Heart left ventricle (tissue), 16 donors: ENCODE data around the gene ZDHHC16. TPM values are rescaled to one million over a fixed set of nuclear protein-coding genes. Genes with fewer than 3 reads are reported as not detected.
A peak's percentile ranks its signal among the peaks of the same experiment; 100 is the strongest.

ENCODE experiments used
- ATAC-seq, 4 donors: fragments of 200-7000 bp; cut with Tn5 transposase; one replicate each; pipeline ENCODE4 v1.9.1; 2020 to 2022; ENCODE audit warnings: moderate library complexity in 4 of 4, mild to moderate bottlenecking in 3 of 4, moderate number of reproducible peaks in 1 of 4
- DNase-seq, 5 donors: peaks; one replicate each; pipeline ENCODE4 v3.0.0-alpha.2; 2020
- H3K27ac ChIP-seq, 12 donors: fragments of 200-600 bp; sonication (generic) in 4 of 12; one replicate each; pipeline versions ENCODE4 v1.5.0 to v1.8.0; 2016 to 2022; ENCODE audit warnings: mild to moderate bottlenecking in 2 of 12
- H3K27me3 ChIP-seq, 9 donors: fragments of 200-600 bp; sonication (generic) in 2 of 9; one replicate each; pipeline versions ENCODE4 v1.5.1 to v1.8.0; 2016 to 2022; ENCODE audit warnings: mild to moderate bottlenecking in 3 of 9
- H3K36me3 ChIP-seq, 9 donors: fragments of 200-600 bp; sonication (generic) in 2 of 9; one replicate each; pipeline versions ENCODE4 v1.5.0 to v1.8.0; 2018 to 2022; ENCODE audit warnings: mild to moderate bottlenecking in 2 of 9
- H3K4me1 ChIP-seq, 12 donors: fragments of 200-600 bp; sonication (generic) in 4 of 12; one replicate each; pipeline versions ENCODE4 v1.5.0 to v1.8.0; 2016 to 2022; ENCODE audit warnings: mild to moderate bottlenecking in 3 of 12
- H3K4me3 ChIP-seq, 12 donors: fragments of 200-600 bp; sonication (generic) in 4 of 12; one replicate each; pipeline versions ENCODE4 v1.5.0 to v1.8.0; 2017 to 2022; ENCODE audit warnings: mild to moderate bottlenecking in 9 of 12, moderate library complexity in 4 of 12
- H3K9me3 ChIP-seq, 12 donors: fragments of 200-600 bp; sonication (generic) in 4 of 12; one replicate each; pipeline versions ENCODE4 v1.5.0 to v1.8.0; 2016 to 2022; ENCODE audit warnings: mild to moderate bottlenecking in 1 of 12
- POLR2A ChIP-seq, 2 donors: fragments of 450-650 bp; IDR thresholded peaks; one replicate each; pipeline ENCODE4 v1.6.1; 2017; ENCODE audit warnings: antibody characterized with exemption in 2 of 2, mild to moderate bottlenecking in 2 of 2, moderate library complexity in 2 of 2
- WGBS, 4 donors: extraction: QIAGEN DNeasy Blood & Tissue Kit in 2 of 4; methylation state at CpG; one replicate each; pipeline versions ENCODE4 v1.1.5 to v1.1.7; 2013 to 2018; 5-methylcytosine and 5-hydroxymethylcytosine counted together
- intact Hi-C, 10 donors: fragments of 100-400 bp; cut with DNase I; formaldehyde crosslinking; loops; one replicate each; pipeline versions ENCODE4 v1.11.1 to v1.14.2; 2022
- polyA plus RNA-seq, 2 donors: library from polyadenylated mRNA; stranded (reverse); fragments of 200-250 nt; gene quantifications; one replicate each; pipeline ENCODE4 v1.2.3, GENCODE V29; 2013
- total RNA-seq, 9 donors: library from RNA; depleted of rRNA in 2 of 9; stranded (reverse); fragments of >200 nt in 2 of 9; fragmentation: NEBNext Ultra II Directional in 3 of 9; extraction: Animal tissue kit (Norgen Biotek cat#: 25700) in 3 of 9; gene quantifications; one replicate each; pipeline versions ENCODE4 v1.1.0 to v1.2.4, GENCODE V29; 2016 to 2023
- TF ChIP-seq, protein P1 (sequence below), 12 donors: fragments of 200-600 bp; sonication (generic) in 4 of 12; IDR thresholded peaks; one replicate each; pipeline versions ENCODE4 v1.5.0 to v1.8.0; 2018 to 2022; ENCODE audit warnings: antibody characterized with exemption in 12 of 12, mild to moderate bottlenecking in 5 of 12
- donor health status: ischemic (EF 13 %, LVEDD 7.1; RV severe dilation, severe dysfunction).
- donor health status: healthy with polysubstance abuse.
- donor health status: DM: no; HTN: yes; CAD: no.
- donor health status: DM: no; HTN: no; CAD: no.
- donor health status: ischemic (EF 25% LVEDD 6.9; RV normal size, moderate dysfunction).
- donor health status: ischemic (EF 25% LVEDD 5.7; RV mildly dilated, moderate dysfunction).
- donor health status: healthy.
- donor health status: DM: yes; HTN: yes; CAD: no.
- donor health status: ischemic (EF 35%, LVEDD 5.7; RV mildly dilated, moderate dysfunction).
- donor health status: nonischemic (EF 11% LVEDD 7.7; RV severe dilation, severe dysfunction).
- donor health status: DM: yes; HTN: yes; CAD: no.
- donor health status: PGD.
- donor health status: ischemic (EF 29% LVEDD 5.4; RV normal size, mild dysfunction).
- donor health status: nonischemic (EF 23%, LVEDD 6.1; RV moderate dilation, normal function).

ZDHHC16 gene
- total and polyA plus RNA-seq, 11 donors: 16.2 to 59.5 (median 25.2) TPM

DNA sequence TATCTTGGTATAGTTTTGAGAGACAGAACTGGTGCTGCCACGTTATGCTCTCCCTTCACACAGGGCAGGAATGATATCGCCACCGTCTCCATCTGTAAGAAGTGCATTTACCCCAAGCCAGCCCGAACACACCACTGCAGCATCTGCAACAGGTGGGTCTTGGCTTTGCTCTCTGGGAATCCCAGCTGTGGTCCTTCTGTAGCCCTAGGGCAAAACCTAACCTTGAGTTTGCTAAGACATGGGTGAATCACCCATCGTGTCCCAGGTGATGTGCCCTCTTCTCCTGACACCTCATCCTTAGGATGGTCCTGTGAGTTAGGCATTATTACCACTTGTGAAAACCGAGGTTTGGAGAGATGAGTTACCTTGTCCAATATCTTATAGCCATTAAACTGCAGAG lies 6.4 kb downstream of the ZDHHC16 start:
- DNase-seq (no peak), ATAC-seq (no peak)
- H3K9me3 ChIP-seq: no peaks in the 10 kb centered on the region
- no peak overlapping the region for H3K4me3 ChIP-seq
- H3K27ac ChIP-seq: peak overlapping the region in 1 of 12 donors; percentile 40
- intact Hi-C loops: no loop called here
- no peaks in the 10 kb centered on the region for H3K27me3 ChIP-seq
- WGBS, 4 donors: 89 to 96% (median 93%) methylated on average over 6 of the region's 6 CpGs
- TF ChIP-seq, protein P1, sequence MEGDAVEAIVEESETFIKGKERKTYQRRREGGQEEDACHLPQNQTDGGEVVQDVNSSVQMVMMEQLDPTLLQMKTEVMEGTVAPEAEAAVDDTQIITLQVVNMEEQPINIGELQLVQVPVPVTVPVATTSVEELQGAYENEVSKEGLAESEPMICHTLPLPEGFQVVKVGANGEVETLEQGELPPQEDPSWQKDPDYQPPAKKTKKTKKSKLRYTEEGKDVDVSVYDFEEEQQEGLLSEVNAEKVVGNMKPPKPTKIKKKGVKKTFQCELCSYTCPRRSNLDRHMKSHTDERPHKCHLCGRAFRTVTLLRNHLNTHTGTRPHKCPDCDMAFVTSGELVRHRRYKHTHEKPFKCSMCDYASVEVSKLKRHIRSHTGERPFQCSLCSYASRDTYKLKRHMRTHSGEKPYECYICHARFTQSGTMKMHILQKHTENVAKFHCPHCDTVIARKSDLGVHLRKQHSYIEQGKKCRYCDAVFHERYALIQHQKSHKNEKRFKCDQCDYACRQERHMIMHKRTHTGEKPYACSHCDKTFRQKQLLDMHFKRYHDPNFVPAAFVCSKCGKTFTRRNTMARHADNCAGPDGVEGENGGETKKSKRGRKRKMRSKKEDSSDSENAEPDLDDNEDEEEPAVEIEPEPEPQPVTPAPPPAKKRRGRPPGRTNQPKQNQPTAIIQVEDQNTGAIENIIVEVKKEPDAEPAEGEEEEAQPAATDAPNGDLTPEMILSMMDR (IDR thresholded peaks at IDR 0.05): no peak
- no peak for TF ChIP-seq POLR2A (IDR thresholded peaks at IDR 0.05)
- H3K36me3 ChIP-seq: peaks cover 0 to 63% (median 39%) of the 10 kb centered on the region in 9 donors
- H3K4me1 ChIP-seq: peaks cover 0 to 61% (median 36%) of the 10 kb centered on the region in 12 donors

DNA sequence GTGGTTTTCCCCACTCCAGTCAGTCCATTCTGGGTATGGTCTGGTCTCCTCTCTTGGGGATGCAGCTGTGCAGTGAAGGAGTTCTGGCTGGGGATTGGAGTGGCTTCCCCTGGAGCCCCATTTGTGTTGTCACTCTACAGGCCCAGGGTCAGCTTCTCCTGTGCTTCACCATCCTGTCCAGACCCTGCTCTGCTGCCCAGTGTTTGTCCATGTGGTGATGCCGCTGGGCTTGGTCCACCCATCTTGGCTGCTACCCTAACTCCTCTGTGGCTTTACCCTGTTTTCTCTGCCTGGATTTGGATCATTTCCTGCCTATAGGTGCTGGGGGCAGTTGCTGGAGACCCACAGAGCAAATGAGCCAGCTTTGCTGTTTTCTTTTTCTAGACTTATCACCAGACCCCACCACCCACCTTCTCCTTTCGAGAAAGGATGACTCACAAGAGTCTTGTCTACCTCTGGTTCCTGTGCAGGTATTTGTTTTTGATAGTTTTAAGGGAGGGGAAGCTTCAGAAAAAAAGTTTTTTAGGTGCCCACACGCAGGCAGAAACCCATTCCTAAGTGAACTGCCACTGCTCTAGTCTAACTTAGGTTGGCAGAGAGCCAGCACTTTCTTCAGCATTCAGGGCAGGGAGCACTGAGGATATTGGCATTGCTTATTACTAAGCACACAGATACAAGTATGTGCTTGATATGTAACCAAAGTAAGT lies 8.5 kb downstream of the ZDHHC16 start:
- 68 to 73% (median 71%) methylated on average over 3 of the region's 3 CpGs for WGBS, 4 donors

DNA sequence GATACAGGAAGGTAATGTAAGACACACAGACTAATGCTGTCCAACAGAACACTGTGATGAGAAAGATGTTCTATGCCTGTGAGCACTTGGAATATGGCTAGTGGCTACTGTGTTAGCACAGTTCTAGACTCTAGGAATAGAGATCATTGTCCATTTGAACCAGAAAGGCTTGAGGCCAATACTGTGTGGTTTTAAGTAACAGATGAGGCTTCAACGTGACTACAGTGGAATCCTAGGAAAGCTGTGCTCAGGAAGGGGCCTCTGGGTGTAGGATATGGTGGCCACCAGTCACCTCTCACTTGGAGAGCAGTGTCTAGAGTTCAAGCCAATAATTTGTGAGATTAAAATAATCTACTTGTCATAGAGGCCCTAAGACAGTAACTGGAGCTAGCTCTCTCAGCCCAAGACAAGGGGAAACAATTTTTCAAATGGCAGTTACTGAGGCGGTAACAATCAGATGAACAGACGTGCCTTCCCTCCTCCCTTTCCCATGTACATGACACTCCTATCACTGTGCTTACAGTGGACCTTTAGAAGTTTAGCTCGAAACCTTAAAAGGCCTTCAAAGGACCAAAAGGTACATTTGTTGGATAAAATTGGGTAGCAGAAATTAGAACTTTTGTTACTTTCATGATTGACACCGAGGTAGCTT lies 10.2 kb downstream of the ZDHHC16 start:
- Histone ChIP-seq H3K36me3 (peaks cover 0 to 98% (median 77%) of the 10 kb centered on the region in 9 donors), H3K27me3 (no peaks in the 10 kb centered on the region), H3K4me3 (no peak overlapping the region), H3K27ac (no peak overlapping the region), H3K4me1 (peaks cover 0 to 38% (median 15%) of the 10 kb centered on the region in 12 donors), H3K9me3 (no peaks in the 10 kb centered on the region)
- no peak for ATAC-seq
- intact Hi-C loops: no loop called here
- no peak for DNase-seq
- TF ChIP-seq, protein P1 (IDR thresholded peaks at IDR 0.05): no peak
- no peak for TF ChIP-seq POLR2A (IDR thresholded peaks at IDR 0.05)
- WGBS, 4 donors: 58 to 71% (median 66%) methylated on average over 5 of the region's 5 CpGs

More for the DNA sequence above, 8.5 kb downstream of the ZDHHC16 start:
- Histone ChIP-seq H3K27ac (peak overlapping the region in 2 of 12 donors; percentile 15 to 22), H3K9me3 (no peaks in the 10 kb centered on the region), H3K36me3 (peaks cover 0 to 84% (median 60%) of the 10 kb centered on the region in 9 donors), H3K4me3 (no peak overlapping the region), H3K4me1 (peaks cover 0 to 50% (median 24%) of the 10 kb centered on the region in 12 donors), H3K27me3 (no peaks in the 10 kb centered on the region)
- TF ChIP-seq POLR2A (IDR thresholded peaks at IDR 0.05): no peak
- TF ChIP-seq, protein P1 (IDR thresholded peaks at IDR 0.05): no peak
- ATAC-seq: peak; percentile 6 to 37 (median 22)
- intact Hi-C loops: no loop called here
- peak in 1 of 5 donors; percentile 36 for DNase-seq

DNA sequence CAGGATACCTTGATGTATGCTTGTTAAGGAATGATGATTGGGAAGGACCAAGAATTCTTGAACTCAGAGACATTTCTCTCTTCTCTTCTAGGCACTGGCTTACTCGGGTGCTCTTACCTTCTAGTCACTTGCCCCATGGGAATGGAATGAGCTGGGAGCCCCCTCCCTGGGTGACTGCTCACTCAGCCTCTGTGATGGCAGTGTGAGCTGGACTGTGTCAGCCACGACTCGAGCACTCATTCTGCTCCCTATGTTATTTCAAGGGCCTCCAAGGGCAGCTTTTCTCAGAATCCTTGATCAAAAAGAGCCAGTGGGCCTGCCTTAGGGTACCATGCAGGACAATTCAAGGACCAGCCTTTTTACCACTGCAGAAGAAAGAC lies 10.7 kb downstream of the ZDHHC16 start:
- 25 to 46% (median 41%) methylated on average over 2 to 3 of the region's 3 CpGs for WGBS, 4 donors
- intact Hi-C loops: no loop called here

More for the DNA sequence above, 10.7 kb downstream of the ZDHHC16 start:
- H3K9me3 ChIP-seq: no peaks in the 10 kb centered on the region
- no peak overlapping the region for H3K27ac ChIP-seq
- peaks cover 0 to 38% (median 12%) of the 10 kb centered on the region in 12 donors for H3K4me1 ChIP-seq
- no peak overlapping the region for H3K4me3 ChIP-seq
- H3K27me3 ChIP-seq: no peaks in the 10 kb centered on the region
- TF ChIP-seq, protein P1 (IDR thresholded peaks at IDR 0.05): no peak
- no peak for TF ChIP-seq POLR2A (IDR thresholded peaks at IDR 0.05)
- peaks cover 0 to 98% (median 81%) of the 10 kb centered on the region in 9 donors for H3K36me3 ChIP-seq
- no peak for DNase-seq
- no peak for ATAC-seq
